HuH-7.5 (cell line): Measurements from ENCODE around the gene MS4A3.
"Not testable (repeated sequence)": the region's sequence is repeated elsewhere in the genome, so short reads cannot be mapped to it uniquely, and the experiment has no call there.

Source experiments
- DNase-seq: peaks from one replicate; pipeline ENCODE4 v3.0.0; 2011; ENCODE audit warnings: low spot score

Gene MS4A3

DNA sequence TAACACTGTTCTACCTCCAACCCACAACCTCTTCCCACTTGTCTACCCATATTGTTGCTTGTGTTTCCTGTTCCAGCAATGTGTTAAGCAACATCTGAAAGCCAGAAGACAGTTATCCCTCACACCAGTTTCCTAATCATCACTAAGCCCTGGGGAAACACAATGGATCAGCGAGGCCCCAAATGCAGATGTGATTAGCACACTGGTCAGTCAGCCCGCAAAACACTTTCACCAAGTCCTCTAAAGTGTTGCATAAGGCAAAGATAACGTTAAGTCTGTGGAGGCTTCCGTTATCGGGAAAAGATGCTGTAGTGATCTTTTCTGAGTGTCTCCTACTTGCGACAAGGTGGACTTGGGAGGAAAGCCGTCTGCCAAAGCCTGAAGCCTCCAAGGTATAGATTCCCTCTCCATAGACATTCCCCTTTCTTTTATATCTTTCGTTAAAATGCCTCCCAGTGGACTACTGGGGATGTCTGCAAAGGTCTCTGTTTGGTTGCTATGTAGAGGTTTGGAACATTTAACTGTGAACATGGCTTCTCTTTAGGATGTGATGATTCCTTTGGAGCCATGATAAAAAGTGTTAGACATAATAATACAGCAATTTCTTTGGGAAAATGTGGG lies at the start of gene MS4A3:
TSS of gene MS4A3 (plus strand) at position 317 of the 621 bp plus-strand sequence. CDS start 4,496 bp downstream, outside the sequence.
- no peak for DNase-seq

GRCh38 chr11:60016881-60017280 lies 39.6 kb upstream of the MS4A3 start, which contains the start of gene OOSP4B:
OOSP4B (plus strand) TSS chr11:60017181.
- DNase-seq, result no peak

GRCh38 chr11:60018058-60018457 lies 38.4 kb upstream of the MS4A3 start:
- no peak for DNase-seq

- DNase-seq, result not testable (repeated sequence)
These were observed 36.1 kb upstream of the MS4A3 start for GRCh38 chr11:60020376-60020775.

- no peak for DNase-seq
These were observed 27.3 kb upstream of the MS4A3 start for GRCh38 chr11:60029015-60029632.

DNA sequence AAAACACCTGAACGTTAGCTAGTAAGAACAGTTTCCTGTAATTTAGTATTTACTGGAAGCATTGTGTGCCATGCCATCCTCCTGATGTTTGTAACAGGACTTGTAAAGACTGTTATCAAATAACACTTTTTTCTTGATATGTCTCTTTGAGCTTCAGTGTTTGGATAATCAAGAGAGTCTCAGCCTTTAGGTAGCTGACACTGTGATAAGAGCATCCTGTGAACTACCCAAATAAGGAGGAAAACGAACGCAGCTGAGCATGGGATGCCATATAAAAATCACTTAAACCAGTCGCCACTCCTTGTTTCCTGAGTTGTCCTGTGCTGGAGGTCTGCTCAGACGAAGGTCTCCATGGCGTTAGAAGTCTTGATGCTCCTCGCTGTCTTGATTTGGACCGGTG lies 16.4 kb upstream of the MS4A3 start, which contains the start of gene OOSP2:
TSS of gene OOSP2 (plus strand) at position 301 of the 400 bp plus-strand sequence. CDS start at position 352, 51 bp downstream.
- no peak for DNase-seq

- not testable (repeated sequence) for DNase-seq
These were observed 6.0 kb upstream of the MS4A3 start for GRCh38 chr11:60050422-60050821.

GRCh38 chr11:60050839-60051238 lies 5.6 kb upstream of the MS4A3 start:
- DNase-seq, result not testable (repeated sequence)

GRCh38 chr11:60059052-60059451 lies 2.6 kb downstream of the MS4A3 start:
- no peak for DNase-seq

DNA sequence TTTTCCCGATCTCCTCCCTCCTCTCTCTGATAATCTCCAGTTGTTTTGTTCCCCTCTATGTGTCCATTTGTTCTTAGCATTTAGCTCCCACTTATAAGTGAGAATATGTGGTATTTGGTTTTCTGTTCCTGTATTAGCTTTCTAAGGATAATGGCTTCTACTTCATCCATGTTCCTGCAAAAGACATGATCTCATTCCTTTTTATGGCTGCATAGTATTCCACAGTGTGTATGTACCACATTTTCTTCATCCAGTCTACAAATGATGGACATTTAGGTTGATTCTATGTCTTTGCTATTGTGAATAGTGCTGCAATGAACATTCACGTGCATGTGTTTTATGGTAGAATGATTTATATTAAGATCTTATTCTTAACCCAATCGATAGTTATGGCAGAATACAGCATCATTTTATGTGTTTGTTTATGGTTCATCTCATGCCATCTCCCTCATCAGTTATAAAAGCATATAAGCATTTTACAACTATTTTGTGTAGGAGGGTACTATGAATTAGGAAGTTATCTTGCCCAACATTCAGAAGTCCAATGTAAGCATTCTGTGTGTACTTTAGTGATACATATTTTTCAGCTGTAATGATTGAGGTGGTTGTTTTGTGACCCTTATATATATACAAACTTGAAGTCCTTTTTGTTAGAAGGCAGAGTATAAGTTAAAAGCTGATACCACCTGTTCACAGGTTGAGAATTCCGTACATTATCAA lies 3.2 kb downstream of the MS4A3 start:
- no peak for DNase-seq

DNA sequence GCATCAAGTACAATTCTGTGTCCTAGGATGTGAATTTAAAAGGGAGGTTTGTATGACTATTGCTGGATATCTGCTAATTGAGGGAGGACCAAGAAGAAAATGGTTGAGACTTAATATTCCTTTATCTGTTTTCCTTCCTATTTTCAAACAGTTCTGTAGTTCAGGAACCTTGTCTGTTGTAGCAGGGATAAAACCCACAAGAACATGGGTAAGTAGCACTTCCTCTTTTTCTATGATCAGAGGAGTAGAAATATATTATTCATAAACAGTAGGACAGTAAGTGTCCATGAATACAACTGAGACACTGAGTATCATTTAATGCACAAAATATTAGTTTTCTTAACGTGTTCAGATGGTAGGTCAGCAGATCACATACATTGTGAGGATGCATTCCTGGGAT lies 7.6 kb downstream of the MS4A3 start:
- no peak for DNase-seq

DNA sequence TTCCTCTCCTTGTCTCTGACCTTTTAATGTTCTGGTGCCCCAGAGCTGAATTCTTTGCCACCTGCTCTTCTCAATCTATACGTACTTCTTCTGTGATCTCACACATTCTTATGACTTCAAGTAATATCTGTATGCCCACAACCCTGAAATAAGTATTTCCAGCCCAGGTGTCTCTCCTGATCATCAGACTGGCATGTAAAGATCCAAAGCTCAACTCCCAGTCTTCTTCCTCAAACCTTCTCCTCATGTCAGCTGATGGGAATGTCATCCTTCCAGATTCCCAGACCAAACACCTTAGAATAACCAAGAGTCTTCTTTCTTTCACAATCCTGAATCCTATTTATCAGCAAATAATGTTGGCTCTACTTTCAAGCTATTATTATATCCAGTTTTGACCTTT lies 9.3 kb downstream of the MS4A3 start:
- no peak for DNase-seq

GRCh38 chr11:60069450-60069849 lies 13.0 kb downstream of the MS4A3 start:
- DNase-seq, result no peak

- not testable (repeated sequence) for DNase-seq
These were observed 15.2 kb downstream of the MS4A3 start for GRCh38 chr11:60071644-60072043.

DNA sequence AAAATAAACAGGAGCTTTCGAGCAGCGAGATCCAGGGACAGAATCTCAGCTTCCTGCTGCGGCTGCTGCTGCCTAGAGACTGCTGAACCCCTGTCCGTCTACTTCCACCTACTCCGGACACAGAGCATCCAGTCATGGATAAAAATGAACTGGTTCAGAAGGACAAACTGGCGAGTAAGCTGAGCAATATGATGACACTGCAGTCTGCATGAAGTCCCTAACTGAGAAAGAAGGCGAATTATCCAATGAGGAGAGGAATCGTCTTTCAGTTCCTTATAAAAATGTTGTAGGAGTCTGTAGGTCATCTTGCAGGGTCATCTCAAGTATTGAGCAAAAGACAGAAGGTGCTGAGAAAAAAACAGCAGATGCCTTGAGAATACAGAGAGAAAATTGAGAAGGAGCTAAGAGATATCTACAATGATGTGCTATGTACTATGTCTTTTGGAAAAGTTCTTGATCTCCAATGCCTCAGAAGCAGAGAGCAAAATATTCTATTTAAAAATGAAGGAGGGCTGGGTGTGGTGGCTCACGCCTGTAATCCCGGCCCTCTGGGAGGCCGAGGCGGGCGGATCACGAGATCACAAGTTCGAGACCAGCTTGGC lies 20.9 kb downstream of the MS4A3 start:
- DNase-seq, result no peak

- DNase-seq, result no peak
These were observed 21.5 kb downstream of the MS4A3 start for GRCh38 chr11:60077981-60078380.

GRCh38 chr11:60078745-60079144 lies 22.3 kb downstream of the MS4A3 start:
- no peak for DNase-seq

DNA sequence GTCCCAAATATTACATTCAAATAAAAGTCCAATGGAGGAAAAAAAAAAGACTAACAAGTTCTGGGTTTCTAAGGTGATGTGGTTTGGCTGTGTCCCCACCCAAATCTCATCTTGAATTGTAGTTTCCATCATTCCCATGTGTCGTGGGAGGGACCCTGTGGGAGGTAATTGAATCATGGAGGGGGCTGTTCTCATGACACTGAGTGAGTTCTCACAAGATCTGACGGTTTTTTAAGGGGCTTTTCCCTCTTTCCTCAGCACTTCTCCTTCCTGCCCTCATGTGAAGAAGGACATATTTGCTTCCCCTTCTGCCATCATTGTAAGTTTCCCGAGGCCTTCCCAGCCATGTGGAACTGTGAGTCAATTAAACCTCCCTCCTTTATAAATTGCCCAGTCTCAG lies 24.1 kb downstream of the MS4A3 start:
- no peak for DNase-seq

DNA sequence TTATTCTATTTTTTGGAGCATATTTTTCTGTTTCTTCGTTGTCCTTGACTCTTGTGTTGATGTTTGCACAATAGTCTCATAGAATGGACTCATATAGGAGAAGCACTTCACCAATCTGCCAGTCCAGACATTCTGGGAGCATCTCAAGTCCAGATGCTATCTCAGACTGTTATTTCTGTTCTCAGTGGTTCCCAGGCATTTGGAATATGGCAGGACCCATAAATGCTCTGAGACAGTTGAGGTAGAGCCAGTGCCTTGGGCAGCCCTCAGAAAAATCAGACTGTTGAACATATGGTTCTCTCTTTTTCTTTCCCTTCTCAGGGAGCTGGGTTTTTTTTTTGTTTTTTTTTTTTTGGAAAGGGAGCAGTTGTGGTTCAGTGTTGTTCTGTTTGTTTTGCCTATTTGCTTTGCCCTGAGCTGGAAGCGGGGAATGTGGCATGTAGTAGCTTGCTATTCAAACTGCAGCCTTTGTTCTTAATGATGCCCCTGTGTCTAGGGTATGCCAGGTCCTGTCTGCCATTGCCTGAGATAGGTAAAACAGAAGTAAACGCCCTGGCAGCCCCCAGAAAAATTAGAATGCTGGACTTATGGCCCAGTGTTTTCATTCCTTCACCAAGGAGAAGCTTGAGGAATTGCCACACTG lies 28.3 kb downstream of the MS4A3 start:
- no peak for DNase-seq

GRCh38 chr11:60085909-60086308 lies 29.4 kb downstream of the MS4A3 start:
- no peak for DNase-seq

DNA sequence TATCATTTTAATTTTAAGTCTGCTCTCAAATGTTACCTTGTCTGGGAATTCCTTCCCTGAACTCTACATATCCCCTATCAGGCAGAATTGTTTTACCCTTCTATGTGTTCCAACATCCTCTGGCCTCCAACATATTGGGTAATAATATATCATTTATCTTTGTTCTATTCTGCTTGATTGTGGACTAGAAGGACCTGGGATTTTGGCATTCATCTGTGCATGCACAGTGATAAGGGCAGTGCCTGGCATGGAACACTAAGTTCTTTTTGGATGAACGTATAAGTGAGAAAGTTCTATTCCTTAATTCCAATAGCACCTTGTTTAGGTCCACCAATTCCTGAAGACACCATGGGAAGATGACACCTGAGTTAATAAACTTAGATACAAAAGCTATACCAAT lies 30.8 kb downstream of the MS4A3 start:
- no peak for DNase-seq

DNA sequence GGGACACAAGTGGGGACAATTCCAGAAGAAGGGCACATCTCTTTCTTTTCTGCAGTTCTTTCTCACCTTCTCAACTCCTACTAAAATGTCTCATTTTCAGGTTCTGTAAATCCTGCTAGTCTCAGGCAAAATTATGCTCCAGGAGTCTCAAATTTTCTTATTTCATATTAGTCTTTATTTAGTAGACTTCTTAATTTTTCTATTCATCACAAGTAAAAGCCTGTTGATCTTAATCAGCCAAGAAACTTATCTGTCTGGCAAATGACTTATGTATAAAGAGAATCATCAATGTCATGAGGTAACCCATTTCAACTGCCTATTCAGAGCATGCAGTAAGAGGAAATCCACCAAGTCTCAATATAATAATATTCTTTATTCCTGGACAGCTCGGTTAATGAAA lies 31.9 kb downstream of the MS4A3 start, which contains the start of gene MS4A2:
TSS of gene MS4A2 (plus strand) at position 301 of the 400 bp plus-strand sequence. CDS start 102 bp downstream, outside the sequence.
- DNase-seq, result no peak
